GM23248 (cell line): Measurements from ENCODE around the gene DSG4.

Source experiments
- EZH2 ChIP-seq: fragments of 200-600 bp; sonication (generic); IDR thresholded peaks from 2 replicates; pipeline ENCODE4 v1.6.1; 2018; ENCODE audit warnings: antibody characterized with exemption, mild to moderate bottlenecking; ENCODE audit not compliant: insufficient read depth, poor library complexity, severe bottlenecking
- EZH2phosphoT487 ChIP-seq: fragments of 200-600 bp; sonication (generic); IDR thresholded peaks from 2 replicates; pipeline ENCODE4 v1.6.1; 2018; ENCODE audit warnings: antibody characterized with exemption, moderate library complexity, mild to moderate bottlenecking, low read depth; ENCODE audit not compliant: insufficient read depth

GRCh38 chr18:31343454-31343853, 33.1 kb upstream of the DSG4 start:
- TF ChIP-seq EZH2 (no peak), EZH2phosphoT487 (no peak)
